ENCODE results near the gene GPC2. TPM values are rescaled to one million over a fixed set of nuclear protein-coding genes. Genes with fewer than 3 reads are reported as not detected.

The GPC2 gene
- total and polyA plus RNA-seq, 2 donors (not counting 3 experiments of a cell fraction or from before 2014, with no cell fraction given): 9.2 to 17.5 TPM

DNA sequence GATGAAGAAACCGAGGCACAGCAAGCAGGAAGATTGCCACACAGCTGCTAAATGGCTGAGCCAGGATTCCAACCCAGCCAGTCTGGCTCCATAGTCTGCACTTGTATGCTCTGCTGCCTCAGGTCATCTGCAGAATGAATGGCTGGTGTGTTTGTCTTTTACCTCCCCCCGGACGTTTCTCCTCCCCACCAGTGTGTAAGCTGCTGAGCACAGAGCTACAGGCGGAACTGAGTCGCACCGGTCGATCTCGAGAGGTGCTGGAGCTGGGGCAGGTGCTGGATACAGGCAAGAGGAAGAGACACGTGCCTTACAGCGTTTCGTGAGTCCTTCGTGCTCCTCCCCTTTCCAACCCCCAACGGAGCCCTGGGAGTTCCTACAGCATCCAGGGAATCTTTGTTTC lies 55.1 kb downstream of the GPC2 start:
- Histone ChIP-seq H3K27ac (ENCODE audit: insufficient read depth, low read depth, low read length) (no peak overlapping the region), H3K4me1 (ENCODE audit: control insufficient read depth, extremely low read depth, insufficient read depth, low read length) (peaks cover 16% of the 10 kb centered on the region), H2AFZ (ENCODE audit: low read depth, low read length) (no peak overlapping the region), H3K4me2 (ENCODE audit: insufficient read depth, low read length) (no peak overlapping the region), H3K36me3 (ENCODE audit: control insufficient read depth in 2 of 2, extremely low read depth in 1 of 2, insufficient read depth in 2 of 2, low read length in 2 of 2) (peaks cover 0 to 2% of the 10 kb centered on the region in 2 experiments), H3K9ac (replicated peaks; ENCODE audit: extremely low read depth, insufficient read depth, low read length) (no peak overlapping the region), H3K9me1 (replicated peaks; ENCODE audit: control insufficient read depth, extremely low read depth, insufficient read depth, low read length) (no peaks in the 10 kb centered on the region), H3K27me3 (ENCODE audit: control insufficient read depth in 2 of 2, insufficient read depth in 2 of 2, low read length in 2 of 2) (no peaks in the 10 kb centered on the region), H3K79me2 (ENCODE audit: control insufficient read depth, insufficient read depth, low read length) (peaks cover 10% of the 10 kb centered on the region), H4K20me1 (replicated peaks; ENCODE audit: control insufficient read depth, extremely low read depth, insufficient read depth, low read length) (no peaks in the 10 kb centered on the region), H3K9me3 (replicated peaks; ENCODE audit: control insufficient read depth, insufficient read depth, low read length) (no peaks in the 10 kb centered on the region), H3K4me3 (replicated peaks in 1 of 3; ENCODE audit: insufficient read depth in 1 of 3, low read depth in 1 of 3, low read length in 3 of 3) (no peak overlapping the region)
- POLR2A ChIA-PET: no interaction called here
- TF ChIP-seq EZH2 (IDR thresholded peaks at IDR 0.05; ENCODE audit: borderline replicate concordance, low read depth, low read length, severe bottlenecking): no peak
- TF ChIP-seq, protein P1, sequence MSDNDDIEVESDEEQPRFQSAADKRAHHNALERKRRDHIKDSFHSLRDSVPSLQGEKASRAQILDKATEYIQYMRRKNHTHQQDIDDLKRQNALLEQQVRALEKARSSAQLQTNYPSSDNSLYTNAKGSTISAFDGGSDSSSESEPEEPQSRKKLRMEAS (IDR thresholded peaks at IDR 0.05; ENCODE audit: insufficient read depth, insufficient read length): no peak
- TF ChIP-seq, protein P2, sequence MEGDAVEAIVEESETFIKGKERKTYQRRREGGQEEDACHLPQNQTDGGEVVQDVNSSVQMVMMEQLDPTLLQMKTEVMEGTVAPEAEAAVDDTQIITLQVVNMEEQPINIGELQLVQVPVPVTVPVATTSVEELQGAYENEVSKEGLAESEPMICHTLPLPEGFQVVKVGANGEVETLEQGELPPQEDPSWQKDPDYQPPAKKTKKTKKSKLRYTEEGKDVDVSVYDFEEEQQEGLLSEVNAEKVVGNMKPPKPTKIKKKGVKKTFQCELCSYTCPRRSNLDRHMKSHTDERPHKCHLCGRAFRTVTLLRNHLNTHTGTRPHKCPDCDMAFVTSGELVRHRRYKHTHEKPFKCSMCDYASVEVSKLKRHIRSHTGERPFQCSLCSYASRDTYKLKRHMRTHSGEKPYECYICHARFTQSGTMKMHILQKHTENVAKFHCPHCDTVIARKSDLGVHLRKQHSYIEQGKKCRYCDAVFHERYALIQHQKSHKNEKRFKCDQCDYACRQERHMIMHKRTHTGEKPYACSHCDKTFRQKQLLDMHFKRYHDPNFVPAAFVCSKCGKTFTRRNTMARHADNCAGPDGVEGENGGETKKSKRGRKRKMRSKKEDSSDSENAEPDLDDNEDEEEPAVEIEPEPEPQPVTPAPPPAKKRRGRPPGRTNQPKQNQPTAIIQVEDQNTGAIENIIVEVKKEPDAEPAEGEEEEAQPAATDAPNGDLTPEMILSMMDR (IDR thresholded peaks at IDR 0.05; ENCODE audit: extremely low read depth in 1 of 2, insufficient read depth in 1 of 2, low read depth in 1 of 2, low read length in 2 of 2): no peak
- TF ChIP-seq GATA2 (IDR thresholded peaks at IDR 0.05; ENCODE audit: insufficient read depth, insufficient read length, low read depth, low read length): no peak
- no peak for TF ChIP-seq JUN (IDR thresholded peaks at IDR 0.05; ENCODE audit: borderline replicate concordance, insufficient read depth, insufficient read length, low read depth)
- TF ChIP-seq POLR2AphosphoS5 (IDR thresholded peaks at IDR 0.05; ENCODE audit: insufficient read depth, low read depth, low read length): no peak
- TF ChIP-seq POLR2A (IDR thresholded peaks at IDR 0.05; ENCODE audit: low read depth, low read length): no peak
- no peak for TF ChIP-seq MYC (IDR thresholded peaks at IDR 0.05; ENCODE audit: low read depth, low read length)
- TF ChIP-seq FOS (IDR thresholded peaks at IDR 0.05; ENCODE audit: borderline replicate concordance, insufficient read depth, low read length): no peak
- CTCF ChIA-PET: interaction anchor here (1.0 kb wide), 1 partner anchor 8 kb away, joined by 3 read pairs; no protein-coding TSS in a partner anchor
- DNase-seq (ENCODE audit: low read depth, low spot score) (no peak), FAIRE-seq (no peak)
- no TSS peak for BruUV-seq (replicated peaks)
- dilution Hi-C loops (cut with MboI; ENCODE audit: extremely low pct_ligation_motif_present, low sequenced_read_pairs) (no loop called here), intact Hi-C loops (cut with micrococcal nuclease) (no loop called here)
